ENCODE measurements around the gene FUZ.

The FUZ gene

DNA sequence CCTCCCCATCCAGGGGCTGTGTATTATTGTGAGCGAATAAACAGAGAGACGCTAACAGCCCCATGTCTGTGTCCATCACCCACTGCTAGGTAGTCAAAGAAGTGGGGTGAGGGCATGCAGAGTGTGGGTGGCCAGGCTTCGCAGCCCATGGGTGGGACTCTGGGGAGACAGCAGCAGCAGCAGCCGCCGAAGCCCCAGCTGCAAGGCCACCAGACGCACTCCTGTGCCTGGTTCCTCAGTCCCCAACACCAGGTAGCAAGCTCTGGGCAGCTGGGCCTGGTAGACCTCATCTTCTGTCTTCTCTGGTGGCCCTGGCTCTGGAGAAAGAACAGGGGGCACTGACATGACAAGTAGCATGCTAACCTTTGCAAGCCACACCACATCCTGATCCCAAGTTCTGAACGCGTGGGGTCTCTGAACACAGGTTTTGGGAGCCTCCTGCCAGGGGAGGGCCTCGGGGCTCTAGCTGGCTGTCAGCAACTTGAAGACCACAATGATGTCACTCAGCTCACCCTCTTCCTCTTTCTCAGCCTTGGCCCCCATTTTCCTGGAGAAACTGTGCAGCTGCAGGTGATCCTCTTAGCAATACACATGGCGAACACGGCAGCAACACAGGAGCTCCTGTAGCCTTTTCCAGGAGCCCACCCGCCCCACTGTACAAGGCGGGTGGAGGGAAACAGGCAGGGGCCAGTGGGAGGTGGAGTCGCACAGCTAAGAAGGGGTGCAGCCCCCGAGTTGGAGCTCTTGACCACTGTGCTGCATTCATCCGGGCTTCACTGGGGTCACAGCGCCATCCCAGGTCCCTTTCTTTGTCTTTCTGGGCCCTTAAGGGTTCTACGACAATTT is 5.8 kb downstream of the FUZ start:
- Mint-ChIP-seq H3K4me1 (peaks cover 41% of the 10 kb centered on the region), H3K27ac (peak overlapping the region in 1 of 2 donors; percentile 89), H3K27me3 (no peaks in the 10 kb centered on the region), H3K9me3 (no peaks in the 10 kb centered on the region), H3K4me3 (no peak overlapping the region)
- no peak for DNase-seq
- no peak for ATAC-seq

DNA sequence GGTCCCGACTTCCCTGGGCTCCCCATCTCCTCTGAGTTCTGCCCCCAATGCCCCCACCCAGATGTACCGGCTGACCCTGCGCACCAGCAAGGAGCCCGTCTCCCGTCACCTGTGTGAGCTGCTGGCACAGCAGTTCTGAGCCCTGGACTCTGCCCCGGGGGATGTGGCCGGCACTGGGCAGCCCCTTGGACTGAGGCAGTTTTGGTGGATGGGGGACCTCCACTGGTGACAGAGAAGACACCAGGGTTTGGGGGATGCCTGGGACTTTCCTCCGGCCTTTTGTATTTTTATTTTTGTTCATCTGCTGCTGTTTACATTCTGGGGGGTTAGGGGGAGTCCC is 6.5 kb downstream of the FUZ start:
- H3K4me3 Mint-ChIP-seq = no peak overlapping the region
- ATAC-seq (no peak), DNase-seq (no peak)
- H3K27me3 Mint-ChIP-seq = no peaks in the 10 kb centered on the region
- H3K27ac Mint-ChIP-seq = no peak overlapping the region
- no peaks in the 10 kb centered on the region for H3K9me3 Mint-ChIP-seq
- H3K4me1 Mint-ChIP-seq = peaks cover 34% of the 10 kb centered on the region

DNA sequence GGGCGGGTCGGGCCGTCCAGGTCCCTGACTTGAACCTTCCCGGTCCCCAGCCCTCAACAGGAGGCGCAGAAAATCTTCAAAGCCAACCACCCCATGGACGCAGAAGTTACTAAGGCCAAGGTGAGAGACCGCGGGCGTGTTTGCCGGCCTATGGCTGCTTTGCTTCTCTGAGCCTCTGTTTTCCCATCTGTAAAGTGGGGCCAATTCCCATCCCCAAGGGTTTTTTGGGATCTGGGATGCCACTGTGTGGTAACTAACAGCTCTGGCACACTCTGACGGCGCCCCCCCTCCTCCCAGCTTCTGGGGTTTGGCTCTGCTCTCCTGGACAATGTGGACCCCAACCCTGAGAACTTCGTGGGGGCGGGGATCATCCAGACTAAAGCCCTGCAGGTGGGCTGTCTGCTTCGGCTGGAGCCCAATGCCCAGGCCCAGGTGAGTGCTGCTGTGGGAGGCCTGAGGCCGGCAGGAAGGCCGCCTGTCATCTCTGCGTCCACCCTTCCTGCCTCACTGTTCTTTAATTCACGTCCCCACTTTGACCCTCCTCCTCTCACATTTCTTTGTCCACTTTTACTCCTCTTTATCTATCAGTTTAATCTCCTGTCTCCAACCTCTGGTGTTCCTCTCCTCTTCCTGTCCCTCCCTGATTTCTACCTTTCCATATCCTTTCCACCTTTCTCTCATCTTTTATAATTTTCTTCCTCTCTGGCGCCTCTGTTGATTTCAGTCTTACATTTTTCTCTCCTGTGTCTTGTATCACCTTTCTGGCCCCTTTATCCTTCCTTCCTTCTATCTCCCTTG is 7.1 kb downstream of the FUZ start:
- peak overlapping the region in 1 of 2 donors; percentile 8 for H3K27ac Mint-ChIP-seq
- DNase-seq (no peak), ATAC-seq (no peak)
- H3K27me3 Mint-ChIP-seq = no peaks in the 10 kb centered on the region
- peaks cover 33% of the 10 kb centered on the region for H3K4me1 Mint-ChIP-seq
- H3K9me3 Mint-ChIP-seq = no peaks in the 10 kb centered on the region
- H3K4me3 Mint-ChIP-seq = no peak overlapping the region

DNA sequence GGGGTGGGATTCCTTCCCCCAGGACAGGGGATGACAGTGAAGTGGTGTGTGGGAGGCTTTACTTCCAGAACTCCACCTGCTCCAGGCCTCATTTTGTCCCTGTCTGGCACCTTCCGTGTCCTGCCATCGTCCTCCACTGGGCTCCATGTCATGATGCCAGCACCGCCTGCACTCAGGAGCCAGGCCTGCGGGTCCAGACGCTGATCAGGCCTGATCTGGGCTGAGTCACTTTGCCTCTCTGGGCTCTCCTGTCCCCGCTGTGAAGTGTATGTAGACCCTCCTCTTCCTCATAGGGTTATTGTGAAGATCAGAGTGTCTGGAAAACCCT is 9.6 kb downstream of the FUZ start:
- no peak for ATAC-seq
- no peak for DNase-seq
- peaks cover 16% of the 10 kb centered on the region for H3K4me1 Mint-ChIP-seq
- no peaks in the 10 kb centered on the region for H3K27me3 Mint-ChIP-seq
- H3K27ac Mint-ChIP-seq = peak overlapping the region in 1 of 2 donors; percentile 69
- H3K9me3 Mint-ChIP-seq = no peaks in the 10 kb centered on the region
- H3K4me3 Mint-ChIP-seq = no peak overlapping the region

DNA sequence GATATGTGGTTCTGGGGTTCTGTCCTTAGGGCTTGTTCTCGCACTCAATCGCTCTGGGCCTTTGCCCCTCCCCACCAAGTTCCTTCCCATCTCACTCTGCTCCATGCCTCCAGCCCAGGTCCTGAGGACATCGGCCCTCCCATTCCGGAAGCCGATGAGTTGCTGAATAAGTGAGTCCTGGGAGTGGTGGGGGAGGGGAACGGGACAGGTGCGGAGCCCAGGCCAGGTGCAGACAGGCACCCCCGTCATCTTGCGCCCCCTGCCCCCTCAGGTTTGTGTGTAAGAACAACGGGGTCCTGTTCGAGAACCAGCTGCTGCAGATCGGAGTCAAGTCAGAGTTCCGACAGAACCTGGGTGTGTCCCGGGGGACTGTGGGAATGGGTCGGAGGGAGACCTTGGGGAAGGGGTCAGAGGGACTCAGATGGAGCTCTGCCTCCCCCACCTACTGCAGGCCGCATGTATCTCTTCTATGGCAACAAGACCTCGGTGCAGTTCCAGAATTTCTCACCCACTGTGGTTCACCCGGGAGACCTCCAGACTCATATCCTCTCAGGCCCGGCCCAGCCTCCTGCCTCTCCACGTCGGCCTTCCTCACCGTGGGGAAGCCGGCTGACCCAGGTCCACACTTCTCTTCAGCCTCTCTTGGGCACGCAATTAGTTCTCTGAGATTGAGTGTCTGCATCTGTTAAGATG is 10.1 kb downstream of the FUZ start:
- ATAC-seq = no peak
- H3K27ac Mint-ChIP-seq = peak overlapping the region in 1 of 2 donors; percentile 90

DNA sequence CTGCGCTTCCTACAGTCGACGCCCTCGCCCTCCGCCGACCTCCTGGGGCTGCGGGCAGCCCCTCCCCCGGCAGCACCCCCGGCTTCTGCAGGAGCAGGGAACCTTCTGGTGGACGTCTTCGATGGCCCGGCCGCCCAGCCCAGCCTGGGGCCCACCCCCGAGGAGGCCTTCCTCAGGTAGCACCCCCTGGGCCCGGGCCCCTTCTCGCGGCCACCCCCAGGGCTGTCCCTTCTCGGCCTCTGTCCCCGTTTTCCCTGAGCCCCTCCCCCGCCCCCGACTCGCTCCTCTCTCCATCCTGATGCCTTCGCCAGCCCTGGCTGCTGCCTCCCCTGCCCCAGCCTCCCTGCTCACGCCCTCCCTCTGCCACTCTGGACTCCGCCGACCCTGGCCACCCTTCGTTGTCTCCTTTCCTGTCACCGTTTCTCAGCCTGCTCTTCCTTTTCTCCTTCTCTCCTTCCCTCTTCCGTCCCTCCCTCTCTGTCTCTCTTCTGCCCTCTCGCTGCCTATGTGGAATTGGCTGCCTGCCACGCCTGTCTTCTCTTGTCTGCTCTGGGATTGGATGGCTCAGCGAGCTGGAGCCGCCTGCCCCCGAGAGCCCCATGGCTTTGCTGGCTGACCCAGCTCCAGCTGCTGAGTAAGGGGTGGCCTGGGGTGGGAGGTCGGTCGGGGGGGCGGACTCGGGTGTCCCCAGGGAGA is 11.0 kb downstream of the FUZ start:
- ATAC-seq (no peak), DNase-seq (no peak)
- no peaks in the 10 kb centered on the region for H3K9me3 Mint-ChIP-seq
- H3K4me3 Mint-ChIP-seq = no peak overlapping the region
- H3K27ac Mint-ChIP-seq = peak overlapping the region in 1 of 2 donors; percentile 90
- no peaks in the 10 kb centered on the region for H3K27me3 Mint-ChIP-seq
- H3K4me1 Mint-ChIP-seq = peaks cover 2% of the 10 kb centered on the region

More for the DNA sequence above, 10.1 kb downstream of the FUZ start:
- H3K4me1 Mint-ChIP-seq = peaks cover 11% of the 10 kb centered on the region
- no peaks in the 10 kb centered on the region for H3K27me3 Mint-ChIP-seq
- no peak overlapping the region for H3K4me3 Mint-ChIP-seq
- H3K9me3 Mint-ChIP-seq = no peaks in the 10 kb centered on the region
- no peak for DNase-seq

DNA sequence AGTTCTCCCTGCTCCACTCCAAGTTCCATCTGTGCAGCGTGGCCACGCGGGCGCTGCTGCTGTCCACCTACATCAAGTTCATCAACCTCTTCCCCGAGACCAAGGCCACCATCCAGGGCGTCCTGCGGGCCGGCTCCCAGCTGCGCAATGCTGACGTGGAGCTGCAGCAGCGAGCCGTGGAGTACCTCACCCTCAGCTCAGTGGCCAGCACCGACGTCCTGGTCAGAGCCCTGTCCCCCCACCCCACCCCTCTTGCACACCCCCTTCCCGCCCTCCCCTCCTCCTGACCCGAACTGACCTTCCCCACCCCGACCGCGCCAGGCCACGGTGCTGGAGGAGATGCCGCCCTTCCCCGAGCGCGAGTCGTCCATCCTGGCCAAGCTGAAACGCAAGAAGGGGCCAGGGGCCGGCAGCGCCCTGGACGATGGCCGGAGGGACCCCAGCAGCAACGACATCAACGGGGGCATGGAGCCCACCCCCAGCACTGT is 11.6 kb downstream of the FUZ start:
- ATAC-seq = no peak
- Mint-ChIP-seq H3K27ac (no peak overlapping the region), H3K27me3 (no peaks in the 10 kb centered on the region), H3K4me3 (no peak overlapping the region), H3K4me1 (no peaks in the 10 kb centered on the region), H3K9me3 (no peaks in the 10 kb centered on the region)
- DNase-seq = no peak

DNA sequence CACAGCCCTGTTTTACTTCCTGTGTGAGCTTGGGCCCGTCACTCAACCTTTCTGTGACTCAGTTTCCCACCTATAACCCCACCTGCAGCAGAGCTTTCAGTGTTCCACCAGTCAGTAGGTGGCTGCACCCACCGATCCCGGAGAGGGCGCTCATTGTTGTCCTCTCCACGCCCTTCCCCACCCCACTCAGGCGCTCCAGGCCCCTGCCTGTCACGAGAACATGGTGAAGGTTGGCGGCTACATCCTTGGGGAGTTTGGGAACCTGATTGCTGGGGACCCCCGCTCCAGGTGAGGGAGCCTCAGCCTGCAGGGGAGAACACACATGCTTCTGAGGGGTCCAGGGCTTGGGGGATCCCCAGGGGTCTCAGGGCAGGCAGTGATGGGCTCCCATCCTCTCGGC is 12.3 kb downstream of the FUZ start:
- no peak for ATAC-seq
- DNase-seq = no peak
- Mint-ChIP-seq H3K4me3 (no peak overlapping the region), H3K9me3 (no peaks in the 10 kb centered on the region), H3K4me1 (no peaks in the 10 kb centered on the region), H3K27me3 (no peaks in the 10 kb centered on the region), H3K27ac (no peak overlapping the region)

DNA sequence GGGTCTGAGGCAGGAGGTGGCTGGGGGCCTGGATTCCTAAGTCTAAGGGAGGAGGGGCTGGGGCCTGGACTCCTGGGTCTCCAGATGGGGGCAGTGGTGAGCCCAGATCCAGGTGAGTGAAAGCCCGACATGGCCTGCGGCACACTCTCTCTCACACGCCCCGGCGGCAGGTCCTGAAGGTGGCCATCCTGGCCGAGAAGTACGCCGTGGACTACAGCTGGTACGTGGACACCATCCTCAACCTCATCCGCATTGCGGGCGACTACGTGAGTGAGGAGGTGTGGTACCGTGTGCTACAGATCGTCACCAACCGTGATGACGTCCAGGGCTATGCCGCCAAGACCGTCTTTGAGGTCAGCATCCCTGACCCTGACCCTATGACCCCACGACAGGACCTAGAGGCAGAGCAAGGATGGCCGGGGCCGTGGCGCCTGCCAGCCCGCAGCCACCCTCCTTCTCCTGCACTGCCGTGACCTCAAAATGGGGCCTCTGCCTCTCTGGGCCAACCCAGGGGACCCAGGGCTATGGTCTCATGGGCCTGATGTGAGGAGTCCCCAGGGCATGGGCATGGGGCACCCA is 13.2 kb downstream of the FUZ start:
- Mint-ChIP-seq H3K9me3 (no peaks in the 10 kb centered on the region), H3K4me1 (no peaks in the 10 kb centered on the region), H3K4me3 (no peak overlapping the region), H3K27me3 (no peaks in the 10 kb centered on the region), H3K27ac (no peak overlapping the region)
- ATAC-seq (peak; percentile 33), DNase-seq (no peak)

DNA sequence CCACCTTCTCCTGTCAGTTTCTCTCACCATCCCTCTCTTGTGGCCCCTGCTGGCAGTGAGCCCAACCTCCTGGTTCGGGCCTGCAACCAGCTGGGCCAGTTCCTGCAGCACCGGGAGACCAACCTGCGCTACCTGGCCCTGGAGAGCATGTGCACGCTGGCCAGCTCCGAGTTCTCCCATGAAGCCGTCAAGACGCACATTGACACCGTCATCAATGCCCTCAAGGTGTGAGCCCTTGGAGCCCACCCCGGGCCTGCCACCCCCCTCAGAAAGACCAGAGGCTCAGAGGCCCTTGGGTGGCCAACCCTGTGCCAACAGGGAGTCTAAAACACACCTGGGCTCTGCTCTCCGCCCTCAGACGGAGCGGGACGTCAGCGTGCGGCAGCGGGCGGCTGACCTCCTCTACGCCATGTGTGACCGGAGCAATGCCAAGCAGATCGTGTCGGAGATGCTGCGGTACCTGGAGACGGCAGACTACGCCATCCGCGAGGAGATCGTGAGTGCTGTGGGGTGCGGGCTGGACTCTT is 13.8 kb downstream of the FUZ start:
- no peak overlapping the region for H3K27ac Mint-ChIP-seq
- no peak for DNase-seq
- ATAC-seq = no peak
- H3K9me3 Mint-ChIP-seq = no peaks in the 10 kb centered on the region
- H3K4me3 Mint-ChIP-seq = no peak overlapping the region
- no peaks in the 10 kb centered on the region for H3K4me1 Mint-ChIP-seq
- H3K27me3 Mint-ChIP-seq = no peaks in the 10 kb centered on the region

DNA sequence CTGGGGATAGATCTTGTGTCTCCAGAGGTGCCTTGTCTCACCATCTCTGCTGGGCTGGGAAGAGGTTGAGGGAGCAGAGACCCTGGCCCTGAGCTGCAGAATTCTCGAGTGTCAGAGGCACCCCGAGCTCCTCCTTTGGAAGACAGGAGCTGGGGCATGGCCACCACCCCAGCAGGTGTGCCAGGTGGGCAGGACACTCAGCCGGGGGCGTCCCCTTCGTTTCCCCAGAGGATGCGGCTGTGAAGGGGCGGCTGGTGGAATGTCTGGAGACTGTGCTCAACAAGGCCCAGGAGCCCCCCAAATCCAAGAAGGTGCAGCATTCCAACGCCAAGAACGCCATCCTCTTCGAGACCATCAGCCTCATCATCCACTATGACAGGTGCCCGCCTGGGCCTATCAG is 14.5 kb downstream of the FUZ start:
- no peaks in the 10 kb centered on the region for H3K9me3 Mint-ChIP-seq
- H3K4me1 Mint-ChIP-seq = peaks cover under 1% of the 10 kb centered on the region
- H3K27me3 Mint-ChIP-seq = no peaks in the 10 kb centered on the region
- DNase-seq = no peak
- H3K27ac Mint-ChIP-seq = no peak overlapping the region
- ATAC-seq = no peak
- H3K4me3 Mint-ChIP-seq = no peak overlapping the region

DNA sequence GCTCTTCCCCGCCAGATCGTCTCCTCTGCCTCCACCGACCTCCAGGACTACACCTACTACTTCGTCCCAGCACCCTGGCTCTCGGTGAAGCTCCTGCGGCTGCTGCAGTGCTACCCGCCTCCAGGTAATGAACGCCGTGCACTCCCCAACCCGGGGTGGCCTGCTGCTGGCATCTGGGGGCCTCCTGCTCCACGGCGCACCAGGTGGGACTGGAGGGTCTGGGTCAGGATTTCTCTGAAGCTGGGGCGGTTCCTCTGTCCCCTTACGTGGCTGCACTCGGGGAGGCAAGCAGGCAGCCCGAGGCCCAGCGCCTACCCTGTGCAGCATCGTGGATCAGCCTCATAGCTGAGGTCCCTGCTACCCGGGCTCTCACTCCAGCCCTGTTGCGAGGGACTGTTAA is 17.5 kb downstream of the FUZ start:
- Mint-ChIP-seq H3K9me3 (no peaks in the 10 kb centered on the region), H3K27me3 (no peaks in the 10 kb centered on the region), H3K27ac (peak overlapping the region in 1 of 2 donors; percentile 54), H3K4me3 (no peak overlapping the region), H3K4me1 (peaks cover 6% of the 10 kb centered on the region)
- ATAC-seq = no peak
- DNase-seq = no peak

DNA sequence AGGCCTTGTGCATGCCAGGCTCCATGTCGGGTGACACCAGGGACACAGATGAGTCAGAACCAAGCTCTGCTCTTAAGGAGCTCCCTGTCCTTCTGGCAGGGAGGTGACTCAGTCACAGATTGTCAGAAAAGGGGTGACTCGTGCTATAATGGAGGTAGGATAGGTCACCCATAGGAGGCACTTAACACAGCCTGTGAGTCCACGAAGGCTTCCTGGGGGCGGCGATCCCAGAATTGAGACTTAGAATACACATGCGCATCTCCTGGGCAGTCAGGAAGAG is 19.6 kb downstream of the FUZ start:
- ATAC-seq (peak; percentile 68), DNase-seq (no peak)
- H3K4me3 Mint-ChIP-seq = no peak overlapping the region
- H3K27me3 Mint-ChIP-seq = no peaks in the 10 kb centered on the region
- H3K27ac Mint-ChIP-seq = no peak overlapping the region
- no peaks in the 10 kb centered on the region for H3K9me3 Mint-ChIP-seq
- H3K4me1 Mint-ChIP-seq = peaks cover 6% of the 10 kb centered on the region

DNA sequence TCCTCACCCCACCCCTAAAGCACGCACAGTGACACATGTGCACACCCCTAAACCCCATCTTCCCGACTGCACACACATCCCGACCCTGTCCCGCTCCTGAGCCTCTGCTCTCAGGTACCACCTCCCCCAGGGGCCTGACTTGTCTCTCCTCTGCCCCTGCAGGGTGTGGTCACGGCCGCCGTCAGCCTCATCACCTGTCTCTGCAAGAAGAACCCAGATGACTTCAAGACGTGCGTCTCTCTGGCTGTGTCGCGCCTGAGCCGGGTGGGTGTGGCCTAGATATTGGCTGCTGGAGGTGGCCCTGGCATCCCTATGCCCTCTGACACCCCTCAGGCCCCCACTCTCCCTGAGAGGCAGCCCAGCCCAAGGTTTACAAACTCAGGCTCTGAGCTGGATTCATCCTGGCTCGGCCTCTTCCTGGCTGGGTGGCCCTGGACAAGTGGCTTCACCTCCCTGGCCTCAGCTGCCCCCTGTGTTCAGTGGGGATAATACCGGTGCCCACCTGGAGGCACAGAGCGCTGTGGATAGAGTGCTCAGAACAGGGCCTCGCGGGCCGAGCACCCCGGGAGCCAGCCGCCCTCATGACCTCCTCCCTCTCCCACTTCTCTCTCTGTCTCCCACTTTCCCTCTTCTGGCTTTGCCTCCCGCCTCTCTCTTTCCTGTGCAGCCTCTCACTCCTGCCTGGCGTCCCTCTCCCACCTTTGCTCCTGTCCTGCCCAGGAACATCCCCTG is 20.1 kb downstream of the FUZ start:
- H3K27me3 Mint-ChIP-seq = no peaks in the 10 kb centered on the region
- H3K4me3 Mint-ChIP-seq = no peak overlapping the region
- DNase-seq (no peak), ATAC-seq (peak; percentile 18)
- peaks cover 6% of the 10 kb centered on the region for H3K4me1 Mint-ChIP-seq
- no peak overlapping the region for H3K27ac Mint-ChIP-seq
- no peaks in the 10 kb centered on the region for H3K9me3 Mint-ChIP-seq
